Erythroblast (primary cell): Measurements from ENCODE around the gene KRT77.

ENCODE experiments used
- DNase-seq, 2 experiments: peaks; one replicate each; lab custom pipeline; 2025; lab: John Stamatoyannopoulos, UW
- GATA1 ChIP-seq: IDR thresholded peaks from 2 replicates; pipeline ENCODE4 v1.6.1; 2011; ENCODE audit warnings: low read depth, mild to moderate bottlenecking, control low read depth, low read length, moderate library complexity
- POLR2A ChIP-seq: IDR thresholded peaks from 2 replicates; pipeline ENCODE4 v1.6.1; 2011; ENCODE audit warnings: mild to moderate bottlenecking, low read length

KRT77 gene

GRCh38 chr12:52643233-52644077 is 59.9 kb downstream of the KRT77 start:
- TF ChIP-seq GATA1 (no peak), POLR2A (no peak)
- no peak for DNase-seq

- TF ChIP-seq POLR2A = no peak
- TF ChIP-seq GATA1 = no peak
- no peak for DNase-seq
Measured at GRCh38 chr12:52641468-52641867, 61.9 kb downstream of the KRT77 start.
